Cardiac muscle cell (in vitro differentiated cells and primary cell): Measurements from ENCODE around the gene HP1BP3. TPM values are rescaled to one million over a fixed set of nuclear protein-coding genes. Genes with fewer than 3 reads are reported as not detected.
A peak's percentile ranks its signal among the peaks of the same experiment; 100 is the strongest.

Experiments used
- DNase-seq, 2 donors: peaks; one replicate each; pipeline versions ENCODE4 v3.0.0 to v3.0.0-alpha.2; 2010 to 2017; ENCODE audit warnings: low read depth in 1 of 2, low spot score in 1 of 2
- H3K27ac ChIP-seq: fragments of 200-600 bp; sonication (generic); 2 replicates; pipeline ENCODE4 v1.5.1; 2016
- H3K27me3 ChIP-seq: fragments of 200-600 bp; sonication (generic); 2 replicates; pipeline ENCODE4 v1.6.0; 2016; ENCODE audit warnings: control low read depth
- H3K36me3 ChIP-seq: fragments of 200-600 bp; sonication (generic); 2 replicates; pipeline ENCODE4 v1.5.1; 2016; ENCODE audit warnings: control low read depth
- H3K4me1 ChIP-seq: fragments of 200-600 bp; sonication (generic); 2 replicates; pipeline ENCODE4 v1.8.1; 2017; ENCODE audit warnings: low read depth, mild to moderate bottlenecking, mixed run types
- H3K4me3 ChIP-seq: fragments of 200-600 bp; sonication (generic); 2 replicates; pipeline ENCODE4 v1.5.1; 2016; ENCODE audit warnings: mild to moderate bottlenecking
- H3K9me3 ChIP-seq: fragments of 200-600 bp; sonication (generic); 2 replicates; pipeline ENCODE4 v1.5.1; 2017; ENCODE audit warnings: low read depth, mild to moderate bottlenecking, control low read depth
- polyA plus RNA-seq: library from polyadenylated mRNA; unstranded; fragments of >200 nt; fragmentation: Nextera tagmentation; extraction: Ambion mirVana; gene quantifications from 2 replicates; pipeline ENCODE4 v1.2.1, GENCODE V29; 2016
- total RNA-seq: library from RNA; depleted of rRNA; stranded (reverse); fragments of >200 nt; gene quantifications from 2 replicates; pipeline ENCODE4 v1.2.3, GENCODE V29; 2016
- TF ChIP-seq, protein P1 (sequence below): IDR thresholded peaks from 2 replicates; pipeline ENCODE4 v1.5.1; 2012; ENCODE audit warnings: low read depth, mild to moderate bottlenecking, low read length

The HP1BP3 gene
- total and polyA plus RNA-seq, 2 experiments from 2014 or later, result 91.0 to 178 TPM

DNA sequence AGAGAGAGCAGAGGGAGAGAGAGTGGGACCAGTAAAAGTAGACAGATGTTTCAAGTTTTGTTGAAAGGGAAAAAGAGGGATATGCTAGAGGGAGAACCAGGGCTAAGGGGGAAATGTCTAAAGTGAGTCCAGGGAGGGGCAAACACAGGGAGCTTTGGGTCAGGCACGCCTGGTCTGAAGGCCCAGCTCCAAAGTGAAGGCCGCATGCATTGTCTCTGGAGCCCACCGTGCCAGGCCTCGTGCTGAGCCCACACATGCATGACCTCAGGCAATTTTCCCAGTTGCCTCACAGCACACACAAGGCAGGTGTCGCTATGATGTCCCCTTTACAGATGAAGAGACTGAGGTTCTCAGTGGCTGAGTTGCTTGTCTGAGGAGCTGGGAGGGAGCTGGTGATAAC, 85.3 kb downstream of the HP1BP3 start:
- DNase-seq, result no peak
- no peaks in the 10 kb centered on the region for H3K36me3 ChIP-seq
- H3K4me3 ChIP-seq, result no peak overlapping the region
- no peaks in the 10 kb centered on the region for H3K27me3 ChIP-seq
- H3K4me1 ChIP-seq, result no peaks in the 10 kb centered on the region
- TF ChIP-seq, protein P1, sequence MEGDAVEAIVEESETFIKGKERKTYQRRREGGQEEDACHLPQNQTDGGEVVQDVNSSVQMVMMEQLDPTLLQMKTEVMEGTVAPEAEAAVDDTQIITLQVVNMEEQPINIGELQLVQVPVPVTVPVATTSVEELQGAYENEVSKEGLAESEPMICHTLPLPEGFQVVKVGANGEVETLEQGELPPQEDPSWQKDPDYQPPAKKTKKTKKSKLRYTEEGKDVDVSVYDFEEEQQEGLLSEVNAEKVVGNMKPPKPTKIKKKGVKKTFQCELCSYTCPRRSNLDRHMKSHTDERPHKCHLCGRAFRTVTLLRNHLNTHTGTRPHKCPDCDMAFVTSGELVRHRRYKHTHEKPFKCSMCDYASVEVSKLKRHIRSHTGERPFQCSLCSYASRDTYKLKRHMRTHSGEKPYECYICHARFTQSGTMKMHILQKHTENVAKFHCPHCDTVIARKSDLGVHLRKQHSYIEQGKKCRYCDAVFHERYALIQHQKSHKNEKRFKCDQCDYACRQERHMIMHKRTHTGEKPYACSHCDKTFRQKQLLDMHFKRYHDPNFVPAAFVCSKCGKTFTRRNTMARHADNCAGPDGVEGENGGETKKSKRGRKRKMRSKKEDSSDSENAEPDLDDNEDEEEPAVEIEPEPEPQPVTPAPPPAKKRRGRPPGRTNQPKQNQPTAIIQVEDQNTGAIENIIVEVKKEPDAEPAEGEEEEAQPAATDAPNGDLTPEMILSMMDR, result no peak
- H3K27ac ChIP-seq, result no peak overlapping the region
- no peaks in the 10 kb centered on the region for H3K9me3 ChIP-seq

DNA sequence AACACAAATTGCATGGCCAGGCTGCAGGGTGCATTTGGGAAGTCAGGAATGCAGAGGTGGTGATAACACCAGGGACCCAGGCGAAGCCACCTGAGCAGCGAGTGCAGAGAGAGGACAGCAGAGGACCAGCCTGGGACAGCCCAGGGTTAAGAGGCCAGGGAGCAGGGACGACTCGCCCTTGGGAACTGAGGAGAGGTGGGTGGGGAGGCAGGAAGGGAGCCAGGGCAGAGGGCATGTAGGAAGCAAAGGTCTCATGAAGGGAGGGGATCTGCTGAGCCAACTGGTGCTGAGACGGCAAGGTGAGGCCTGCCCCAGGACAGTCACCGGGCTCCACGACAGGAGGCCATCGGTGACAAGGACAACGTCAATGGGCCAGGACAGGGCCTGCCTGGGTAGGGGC, 85.7 kb downstream of the HP1BP3 start:
- DNase-seq, result no peak
- Histone ChIP-seq H3K4me3 (no peak overlapping the region), H3K9me3 (no peaks in the 10 kb centered on the region), H3K27me3 (no peaks in the 10 kb centered on the region), H3K4me1 (no peaks in the 10 kb centered on the region), H3K27ac (no peak overlapping the region), H3K36me3 (no peaks in the 10 kb centered on the region)
- TF ChIP-seq, protein P1, result no peak

DNA sequence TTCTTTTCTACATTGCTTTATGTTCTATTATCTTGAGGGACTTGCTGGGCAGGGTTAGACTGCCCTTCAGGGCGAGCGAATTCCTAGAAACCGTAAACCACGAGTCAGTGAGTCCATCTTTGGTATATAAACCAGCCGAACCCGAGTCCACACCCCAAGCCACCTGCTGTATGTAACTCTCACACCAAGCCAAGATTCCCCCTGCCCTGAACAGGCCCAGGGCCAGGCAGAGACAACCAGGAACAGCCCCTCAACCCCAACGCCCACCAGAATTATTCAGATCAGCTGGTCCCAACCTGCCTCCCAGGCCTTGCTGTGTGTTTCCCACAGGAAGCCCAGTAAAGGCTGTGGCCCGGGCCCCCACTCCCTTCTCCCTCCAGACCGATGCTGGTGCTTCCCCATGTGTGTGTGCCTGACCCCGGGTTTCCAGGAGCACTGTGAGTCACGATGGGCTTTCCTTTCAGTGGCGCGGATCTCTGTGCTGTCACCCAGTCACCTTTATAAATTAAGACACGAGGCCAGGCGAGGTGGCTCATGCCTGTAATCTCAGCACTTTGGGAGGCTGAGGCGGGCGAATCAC, 86.4 kb downstream of the HP1BP3 start:
- Histone ChIP-seq H3K36me3 (no peaks in the 10 kb centered on the region), H3K27ac (no peak overlapping the region), H3K4me1 (no peaks in the 10 kb centered on the region), H3K9me3 (no peaks in the 10 kb centered on the region), H3K27me3 (no peaks in the 10 kb centered on the region), H3K4me3 (no peak overlapping the region)
- no peak for DNase-seq
- TF ChIP-seq, protein P1, result no peak

DNA sequence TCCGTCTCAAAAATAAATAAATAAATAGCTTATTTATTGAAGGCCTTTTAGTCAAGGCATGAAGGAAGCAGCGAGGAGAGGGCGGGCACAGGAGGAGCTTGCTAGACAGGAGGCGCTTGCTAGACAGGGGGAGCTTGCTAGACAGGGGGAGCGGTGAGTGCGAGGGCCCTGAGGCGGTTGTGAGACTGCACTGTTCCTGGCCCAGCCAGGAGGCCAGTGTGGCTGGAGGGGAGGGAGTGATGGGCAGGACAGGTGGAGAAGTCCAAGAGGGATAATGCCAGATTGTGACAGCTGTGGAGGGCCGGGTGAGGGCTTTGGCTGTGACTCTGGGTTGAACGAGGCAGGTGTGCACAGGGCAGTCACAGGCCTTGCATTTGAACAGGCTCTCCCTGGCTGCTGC, 87.5 kb downstream of the HP1BP3 start:
- no peaks in the 10 kb centered on the region for H3K9me3 ChIP-seq
- H3K4me3 ChIP-seq, result no peak overlapping the region
- no peaks in the 10 kb centered on the region for H3K36me3 ChIP-seq
- H3K4me1 ChIP-seq, result no peaks in the 10 kb centered on the region
- no peak overlapping the region for H3K27ac ChIP-seq
- TF ChIP-seq, protein P1, result no peak
- H3K27me3 ChIP-seq, result no peaks in the 10 kb centered on the region
- no peak for DNase-seq

DNA sequence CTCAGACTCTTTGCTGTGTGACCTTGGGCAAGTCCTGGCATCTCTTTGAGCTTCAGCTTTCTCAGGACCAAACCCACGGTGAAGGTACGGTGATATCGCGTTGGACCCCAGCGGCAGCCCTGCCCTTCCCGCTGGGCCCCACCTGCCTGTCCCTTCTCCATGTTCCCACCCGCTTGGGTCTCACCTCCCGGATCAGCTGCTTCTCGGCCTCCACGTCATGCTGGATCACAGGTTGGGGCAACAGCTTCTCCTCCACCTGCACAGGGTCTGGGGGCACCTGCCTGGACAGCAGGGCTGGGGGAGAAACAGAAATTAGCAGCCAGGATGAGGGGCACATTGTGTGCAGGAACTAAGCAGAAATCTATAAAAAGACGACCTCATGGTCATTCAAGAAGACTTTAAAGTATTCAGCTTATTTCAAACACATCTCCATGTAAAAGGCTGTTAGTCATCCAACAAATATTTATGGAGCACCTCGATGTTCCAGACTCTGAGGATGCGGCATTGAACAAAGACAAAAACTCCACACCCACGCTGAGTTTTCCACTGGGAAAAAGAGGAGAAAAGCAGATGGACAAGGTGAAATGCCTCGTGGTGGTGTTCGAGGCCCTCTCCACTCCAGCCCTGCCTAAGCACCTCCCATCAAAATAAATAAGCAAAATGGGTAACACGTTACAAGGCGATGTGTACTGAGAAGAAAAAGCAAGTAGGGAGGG, 88.8 kb downstream of the HP1BP3 start:
- Histone ChIP-seq H3K27me3 (no peaks in the 10 kb centered on the region), H3K9me3 (no peaks in the 10 kb centered on the region), H3K4me3 (no peak overlapping the region), H3K4me1 (no peaks in the 10 kb centered on the region), H3K27ac (no peak overlapping the region), H3K36me3 (no peaks in the 10 kb centered on the region)
- peak in 1 of 2 donors; percentile 19 for DNase-seq
- TF ChIP-seq, protein P1, result no peak
